Activated CD8-positive, alpha-beta memory T cell treated with anti-CD3 and anti-CD28 coated beads, Interleukin-2, amount 50 U/mL, for 24 hours (primary cell): ENCODE measurements around the gene PRXL2B.

Experiments used
- DNase-seq: peaks from one replicate; pipeline ENCODE4 v3.0.0-alpha.2; 2020; ENCODE audit errors: extremely low read depth

The PRXL2B gene

GRCh38 chr1:2635361-2636010 is 48.9 kb downstream of the PRXL2B start:
- DNase-seq = no peak

- no peak for DNase-seq
Measured at GRCh38 chr1:2636733-2637132, 50.2 kb downstream of the PRXL2B start.

GRCh38 chr1:2637442-2638145 is 51.0 kb downstream of the PRXL2B start:
- DNase-seq = no peak

GRCh38 chr1:2638466-2639115 is 52.0 kb downstream of the PRXL2B start:
- DNase-seq = no peak

- no peak for DNase-seq
Measured at GRCh38 chr1:2639203-2639602, 52.6 kb downstream of the PRXL2B start.

GRCh38 chr1:2639607-2640521 is 53.3 kb downstream of the PRXL2B start:
- DNase-seq = no peak

GRCh38 chr1:2640626-2641025 is 54.0 kb downstream of the PRXL2B start:
- DNase-seq = no peak
